OCI-LY7 (cell line): ENCODE measurements around the gene RECQL. TPM values are rescaled to one million over a fixed set of nuclear protein-coding genes. Genes with fewer than 3 reads are reported as not detected.

Experiments used
- BruUV-seq: library from RNA; stranded (reverse); fragments of 400-500 nt; replicated peaks from 2 replicates; lab custom pipeline; 2021; lab: Mats Ljungman, UMichigan
- CTCF ChIA-PET: fragments of 300-600 bp; sonication (Branson Sonifier 250); formaldehyde crosslinking; loops from one replicate; lab custom pipeline; 2022; ENCODE audit warnings: antibody characterized with exemption; ENCODE audit not compliant: unreplicated experiment; lab: Charles Lee
- POLR2A ChIA-PET: fragments of 300-600 bp; sonication (Branson Sonifier 250); formaldehyde crosslinking; loops from one replicate; lab custom pipeline; 2022; ENCODE audit warnings: antibody characterized with exemption; lab: Charles Lee
- DNase-seq: peaks from one replicate; pipeline ENCODE4 v3.0.0-alpha.2; 2015; ENCODE audit warnings: low spot score
- H2AFZ ChIP-seq: fragments of 200-600 bp; sonication (generic), shearing (Covaris generic); 2 replicates; pipeline ENCODE4 v1.6.1; 2014; ENCODE audit warnings: mild to moderate bottlenecking, antibody characterized with exemption, low read length, moderate library complexity
- H3K27ac ChIP-seq: fragments of 200-600 bp; sonication (generic); 2 replicates; pipeline ENCODE4 v1.5.1; 2014; ENCODE audit warnings: mixed run types, low read depth, mild to moderate bottlenecking, moderate library complexity, low read length, inconsistent platforms; ENCODE audit not compliant: poor library complexity, severe bottlenecking
- H3K36me3 ChIP-seq: fragments of 200-600 bp; sonication (generic); 2 replicates; pipeline ENCODE4 v1.6.1; 2014; ENCODE audit warnings: mild to moderate bottlenecking, antibody characterized with exemption, low read length, moderate library complexity, mixed read lengths; ENCODE audit not compliant: insufficient read depth
- H3K4me1 ChIP-seq: fragments of 200-600 bp; sonication (generic); 2 replicates; pipeline ENCODE4 v1.5.1; 2014; ENCODE audit warnings: mild to moderate bottlenecking, low read length; ENCODE audit not compliant: insufficient read depth, poor library complexity, severe bottlenecking
- H3K4me2 ChIP-seq: fragments of 200-600 bp; sonication (generic); 2 replicates; pipeline ENCODE4 v1.6.1; 2014; ENCODE audit warnings: mild to moderate bottlenecking, low read length
- H3K4me3 ChIP-seq: fragments of 200-600 bp; sonication (generic); 2 replicates; pipeline ENCODE4 v1.5.1; 2014; ENCODE audit warnings: mild to moderate bottlenecking, low read depth, low read length; ENCODE audit not compliant: poor library complexity, severe bottlenecking
- H3K79me2 ChIP-seq: fragments of 200-600 bp; sonication (generic); 2 replicates; pipeline ENCODE4 v1.6.1; 2016; ENCODE audit warnings: low read depth, mild to moderate bottlenecking, low read length, moderate library complexity, mixed read lengths; ENCODE audit not compliant: insufficient read depth
- H3K9me2 ChIP-seq: fragments of 200-600 bp; sonication (generic); 2 replicates; pipeline ENCODE4 v1.6.1; 2016; ENCODE audit warnings: mild to moderate bottlenecking, low read length, mixed read lengths; ENCODE audit not compliant: insufficient read depth
- H3K9me3 ChIP-seq: fragments of 200-600 bp; sonication (generic); 2 replicates; pipeline ENCODE4 v1.6.1; 2014; ENCODE audit warnings: mild to moderate bottlenecking, mixed run types, low read length, mixed read lengths
- H4K20me1 ChIP-seq: fragments of 200-600 bp; sonication (generic); 2 replicates; pipeline ENCODE4 v1.6.1; 2014; ENCODE audit warnings: mild to moderate bottlenecking, antibody characterized with exemption, low read length, moderate library complexity, mixed read lengths; ENCODE audit not compliant: insufficient read depth
- EZH2phosphoT487 ChIP-seq: fragments of 200-600 bp; sonication (generic); IDR thresholded peaks from 2 replicates; pipeline ENCODE4 v1.6.1; 2018; ENCODE audit warnings: low read depth, borderline replicate concordance, mild to moderate bottlenecking, mixed run types, antibody characterized with exemption, low read length, moderate library complexity, mixed read lengths
- intact Hi-C: fragments of 100-400 bp; cut with micrococcal nuclease; formaldehyde crosslinking; loops from one replicate; pipeline ENCODE4 v1.10.0; 2022; ENCODE audit not compliant: unreplicated experiment
- total RNA-seq, 2 experiments: library from RNA; depleted of rRNA in 1 of 2; stranded (reverse); fragments of >200 nt in 1 of 2; shearing (Covaris generic) in 1 of 2; gene quantifications; 2 replicates each; pipeline ENCODE4 v1.2.3, GENCODE V29; 2014 to 2022
- TF ChIP-seq, protein P1 (sequence below): fragments of 200-600 bp; sonication (generic); conservative IDR thresholded peaks from 2 replicates; pipeline ENCODE4 v1.5.1; 2014; ENCODE audit warnings: mild to moderate bottlenecking, antibody characterized with exemption, low read length, moderate library complexity, mixed read lengths

RECQL gene
- total RNA-seq, 2 experiments from 2014 or later, result 53.1 to 72.8 TPM

DNA sequence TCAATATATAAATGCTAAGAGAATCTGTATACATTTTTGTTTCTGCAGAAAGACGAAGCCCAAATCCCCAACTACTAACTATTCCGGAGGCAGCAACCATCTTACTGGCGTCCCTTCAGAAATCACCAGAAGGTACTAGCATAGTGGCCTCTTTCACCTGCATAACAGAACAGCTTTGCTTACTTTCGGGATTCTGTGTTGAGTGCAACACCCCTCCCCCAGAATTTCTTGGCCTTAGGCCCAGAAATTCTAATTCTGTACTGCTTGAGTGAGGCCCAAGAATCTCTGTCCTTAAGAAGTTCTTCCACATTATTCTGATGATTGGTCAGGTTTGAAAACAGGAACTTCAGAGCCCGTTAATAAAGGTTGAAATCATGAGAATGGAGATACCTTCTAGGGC is 27.5 kb upstream of the RECQL start:
- DNase-seq, result no peak
- H2AFZ ChIP-seq, result peak overlapping the region; percentile 14
- peaks cover 24% of the 10 kb centered on the region for H3K4me1 ChIP-seq
- H3K9me3 ChIP-seq, result no peaks in the 10 kb centered on the region
- BruUV-seq, result no TSS peak
- intact Hi-C loops, result loop anchor here (5.0 kb wide), 1 partner anchor 128 kb away; the partner anchor contains the start of gene LDHB
- H3K79me2 ChIP-seq, result no peaks in the 10 kb centered on the region
- no peak overlapping the region for H3K27ac ChIP-seq
- H3K9me2 ChIP-seq, result no peaks in the 10 kb centered on the region
- H3K4me3 ChIP-seq, result no peak overlapping the region
- H3K4me2 ChIP-seq, result no peak overlapping the region
- TF ChIP-seq EZH2phosphoT487, result no peak
- TF ChIP-seq, protein P1, sequence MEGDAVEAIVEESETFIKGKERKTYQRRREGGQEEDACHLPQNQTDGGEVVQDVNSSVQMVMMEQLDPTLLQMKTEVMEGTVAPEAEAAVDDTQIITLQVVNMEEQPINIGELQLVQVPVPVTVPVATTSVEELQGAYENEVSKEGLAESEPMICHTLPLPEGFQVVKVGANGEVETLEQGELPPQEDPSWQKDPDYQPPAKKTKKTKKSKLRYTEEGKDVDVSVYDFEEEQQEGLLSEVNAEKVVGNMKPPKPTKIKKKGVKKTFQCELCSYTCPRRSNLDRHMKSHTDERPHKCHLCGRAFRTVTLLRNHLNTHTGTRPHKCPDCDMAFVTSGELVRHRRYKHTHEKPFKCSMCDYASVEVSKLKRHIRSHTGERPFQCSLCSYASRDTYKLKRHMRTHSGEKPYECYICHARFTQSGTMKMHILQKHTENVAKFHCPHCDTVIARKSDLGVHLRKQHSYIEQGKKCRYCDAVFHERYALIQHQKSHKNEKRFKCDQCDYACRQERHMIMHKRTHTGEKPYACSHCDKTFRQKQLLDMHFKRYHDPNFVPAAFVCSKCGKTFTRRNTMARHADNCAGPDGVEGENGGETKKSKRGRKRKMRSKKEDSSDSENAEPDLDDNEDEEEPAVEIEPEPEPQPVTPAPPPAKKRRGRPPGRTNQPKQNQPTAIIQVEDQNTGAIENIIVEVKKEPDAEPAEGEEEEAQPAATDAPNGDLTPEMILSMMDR, result no peak
- ChIA-PET CTCF (interaction anchor here (1.0 kb wide), 1 partner anchor 92 kb away, joined by 3 read pairs; the partner anchor contains the start of gene PYROXD1), POLR2A (interaction anchor here (0.6 to 1.3 kb wide), 5 partner anchors 30 to 997 kb away, joined by 3 read pairs; partner anchors contain the start of gene LDHB)
- no peaks in the 10 kb centered on the region for H4K20me1 ChIP-seq
- H3K36me3 ChIP-seq, result no peaks in the 10 kb centered on the region

DNA sequence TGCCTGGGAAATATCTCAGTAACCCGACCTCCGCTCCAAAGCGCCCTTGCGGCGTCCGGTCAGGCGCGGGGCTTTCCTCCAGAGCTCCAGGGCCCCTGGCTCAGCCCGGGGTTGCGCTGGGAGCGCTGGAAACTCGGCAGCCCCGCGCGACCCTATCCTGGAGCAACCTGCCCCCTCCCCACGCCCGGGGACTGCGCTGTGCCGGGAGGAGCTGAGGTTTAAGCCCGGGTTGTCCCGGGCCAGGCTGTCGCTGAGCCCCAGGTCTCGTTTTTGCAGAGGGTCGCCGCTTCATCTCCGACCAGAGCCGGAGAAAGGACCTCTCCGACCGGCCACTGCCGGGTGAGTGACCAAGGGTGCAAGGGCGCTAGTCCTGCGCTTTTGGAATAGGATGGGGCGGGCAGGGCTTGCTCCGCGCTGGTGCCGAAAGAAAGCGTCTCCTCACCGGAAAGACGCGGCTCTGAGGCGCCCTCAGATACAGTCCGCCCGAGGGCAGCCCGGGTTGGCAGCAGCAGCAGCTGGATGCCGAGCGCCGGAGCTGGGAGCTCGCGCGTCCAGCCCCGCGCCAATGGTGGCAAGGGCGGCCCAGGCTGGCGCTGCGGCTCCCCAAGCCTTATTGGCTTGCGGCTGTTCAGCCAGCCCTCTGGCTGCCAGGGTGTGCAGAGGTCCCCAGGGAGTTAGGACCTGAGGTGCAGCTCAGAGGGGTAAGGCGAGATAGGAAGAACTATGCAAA is 26.2 kb upstream of the RECQL start:
- TF ChIP-seq, protein P1, result no peak
- no peak for TF ChIP-seq EZH2phosphoT487
- peak overlapping the region; percentile 65 for H3K4me3 ChIP-seq
- DNase-seq, result peak; percentile 83
- H2AFZ ChIP-seq, result peak overlapping the region; percentile 81
- H4K20me1 ChIP-seq, result no peaks in the 10 kb centered on the region
- peaks cover 24% of the 10 kb centered on the region for H3K4me1 ChIP-seq
- H3K9me3 ChIP-seq, result no peaks in the 10 kb centered on the region
- POLR2A ChIA-PET, result interaction anchor here (0.6 to 1.4 kb wide), 7 partner anchors 9 to 130 kb away, joined by 3 to 5 read pairs (median 3); partner anchors contain the start of genes LDHB and PYROXD1
- H3K36me3 ChIP-seq, result no peaks in the 10 kb centered on the region
- no peaks in the 10 kb centered on the region for H3K9me2 ChIP-seq
- no TSS peak for BruUV-seq
- H3K4me2 ChIP-seq, result peak overlapping the region; percentile 66
- no peaks in the 10 kb centered on the region for H3K79me2 ChIP-seq
- no peak overlapping the region for H3K27ac ChIP-seq
- intact Hi-C loops, result loop anchor here (5.0 kb wide), 1 partner anchor 130 kb away; the partner anchor contains the start of gene LDHB
- CTCF ChIA-PET, result interaction anchor here (1.0 kb wide), 1 partner anchor 90 kb away, joined by 3 read pairs; the partner anchor contains the start of gene PYROXD1
